ENCODE results near the gene FKBP10.
"Not testable (repeated sequence)": the region's sequence is repeated elsewhere in the genome, so short reads cannot be mapped to it uniquely, and the experiment has no call there.

FKBP10 gene

DNA sequence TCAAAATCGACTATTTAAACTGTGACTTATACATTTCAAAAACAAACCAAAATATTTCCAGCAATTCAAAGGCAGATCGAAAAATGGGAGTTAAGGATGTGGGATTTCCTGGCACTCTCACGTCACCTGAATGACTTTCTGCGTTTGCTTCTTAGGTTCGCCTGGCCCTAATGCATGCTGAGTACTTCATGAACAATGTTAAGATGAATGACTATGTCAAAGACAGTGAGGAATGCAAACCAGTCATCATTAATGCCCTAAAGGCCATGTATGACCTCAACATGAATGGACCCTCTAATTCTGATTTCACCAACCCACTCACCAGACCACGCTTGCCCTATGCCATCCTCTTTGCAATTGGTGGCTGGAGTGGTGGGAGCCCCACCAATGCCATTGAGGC, 32.2 kb downstream of the FKBP10 start:
- DNase-seq, result no peak

DNA sequence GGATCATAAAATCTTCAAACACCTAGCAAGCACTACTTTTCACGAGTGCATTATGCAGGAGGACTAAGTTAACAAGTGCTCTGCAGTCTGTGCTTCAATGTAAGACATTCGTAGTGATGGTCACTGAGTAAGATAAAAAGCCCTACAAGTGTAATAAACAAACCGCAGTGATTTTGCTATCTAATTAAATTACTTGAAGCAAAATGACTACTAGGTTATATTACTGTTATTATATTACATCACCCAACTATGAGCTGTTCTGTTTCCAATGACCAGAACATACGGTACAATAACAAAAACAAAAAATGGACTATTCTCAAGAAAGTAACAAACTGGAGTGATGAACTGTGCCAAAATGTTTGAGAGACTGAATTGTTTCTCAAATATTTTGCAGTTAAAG, 36.0 kb downstream of the FKBP10 start:
- no peak for DNase-seq

DNA sequence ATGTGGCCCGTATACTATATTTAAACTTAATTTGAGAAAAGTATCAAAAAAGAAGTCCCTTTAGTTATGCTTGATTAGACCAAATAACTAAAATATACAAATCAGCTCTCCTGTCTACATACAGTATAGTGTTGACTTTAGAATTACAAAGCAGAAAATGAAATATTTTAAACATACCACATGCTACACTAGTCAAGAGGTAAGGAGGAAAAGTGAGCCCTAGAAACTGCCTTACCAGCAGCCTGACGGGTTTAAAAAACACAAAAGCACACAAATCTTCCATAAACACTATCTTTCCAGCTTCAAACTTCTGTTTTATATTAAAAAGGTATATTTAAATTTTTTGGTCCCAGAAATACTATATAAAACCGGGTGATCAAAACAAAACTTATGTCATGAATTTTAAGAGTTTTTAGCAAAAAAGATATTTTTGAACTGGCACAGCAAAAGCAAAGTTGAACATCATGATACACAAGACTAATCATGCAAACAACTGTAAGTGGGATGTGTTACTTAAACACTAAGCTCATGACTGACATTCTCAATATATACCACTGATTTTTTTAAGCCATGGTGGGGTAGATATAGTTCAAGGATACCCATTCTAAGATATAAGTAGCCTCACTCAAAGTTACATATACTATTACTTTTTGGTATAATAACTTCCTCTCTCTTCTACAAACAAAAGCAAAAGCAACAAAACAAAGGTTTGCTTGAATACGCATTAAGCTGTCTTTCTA, 36.6 kb downstream of the FKBP10 start:
- DNase-seq, result no peak

DNA sequence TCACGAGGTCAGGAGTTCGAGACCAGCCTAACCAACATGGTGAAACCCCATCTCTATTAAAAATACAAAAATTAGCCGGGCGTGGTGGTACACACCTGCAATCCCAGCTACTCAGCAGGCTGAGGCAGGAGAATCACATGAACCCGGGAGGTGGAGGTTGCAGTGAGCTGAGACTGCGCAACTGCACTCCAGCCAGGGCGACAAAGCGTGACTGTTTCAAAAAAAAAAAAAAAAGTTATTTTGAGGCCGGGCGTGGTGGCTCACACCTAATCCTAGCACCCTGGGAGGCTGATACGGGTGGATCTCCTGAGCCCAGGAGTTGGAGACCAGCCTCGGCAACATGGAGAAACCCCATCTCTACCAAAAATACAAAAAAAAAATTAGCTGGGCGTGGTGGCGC, 38.6 kb downstream of the FKBP10 start:
- DNase-seq, result not testable (repeated sequence)

DNA sequence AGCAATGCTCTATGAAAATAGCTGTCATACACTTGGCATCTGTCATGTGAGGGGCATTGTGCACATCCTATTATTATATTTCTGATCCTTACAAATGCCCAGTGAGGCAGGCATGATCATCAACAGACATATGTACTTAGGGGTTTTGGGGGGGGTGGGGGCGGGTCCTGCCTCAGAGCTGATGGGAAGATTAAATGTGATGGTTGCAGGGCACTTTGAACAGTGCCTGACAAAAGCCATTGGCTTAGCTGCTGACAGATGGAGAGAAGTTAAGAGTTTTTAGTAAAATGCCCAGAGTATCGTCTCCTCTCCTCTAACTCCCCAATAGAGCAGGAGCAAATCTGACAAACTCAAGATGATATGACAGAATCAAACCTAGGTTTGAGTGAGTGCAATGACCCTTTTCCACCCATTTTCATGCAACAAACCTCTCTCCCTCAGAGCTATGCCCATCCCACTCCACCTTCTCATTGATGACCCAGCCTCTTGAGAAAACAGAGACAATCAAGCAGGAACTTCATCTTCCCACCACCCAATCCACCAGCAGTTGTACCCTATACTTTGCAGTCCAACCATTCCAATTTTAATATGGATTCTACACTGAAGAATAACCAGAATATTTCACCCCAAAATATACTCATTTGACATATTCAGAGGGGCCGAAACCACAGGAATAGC, 47.6 kb downstream of the FKBP10 start:
- peak; percentile 12 for DNase-seq

DNA sequence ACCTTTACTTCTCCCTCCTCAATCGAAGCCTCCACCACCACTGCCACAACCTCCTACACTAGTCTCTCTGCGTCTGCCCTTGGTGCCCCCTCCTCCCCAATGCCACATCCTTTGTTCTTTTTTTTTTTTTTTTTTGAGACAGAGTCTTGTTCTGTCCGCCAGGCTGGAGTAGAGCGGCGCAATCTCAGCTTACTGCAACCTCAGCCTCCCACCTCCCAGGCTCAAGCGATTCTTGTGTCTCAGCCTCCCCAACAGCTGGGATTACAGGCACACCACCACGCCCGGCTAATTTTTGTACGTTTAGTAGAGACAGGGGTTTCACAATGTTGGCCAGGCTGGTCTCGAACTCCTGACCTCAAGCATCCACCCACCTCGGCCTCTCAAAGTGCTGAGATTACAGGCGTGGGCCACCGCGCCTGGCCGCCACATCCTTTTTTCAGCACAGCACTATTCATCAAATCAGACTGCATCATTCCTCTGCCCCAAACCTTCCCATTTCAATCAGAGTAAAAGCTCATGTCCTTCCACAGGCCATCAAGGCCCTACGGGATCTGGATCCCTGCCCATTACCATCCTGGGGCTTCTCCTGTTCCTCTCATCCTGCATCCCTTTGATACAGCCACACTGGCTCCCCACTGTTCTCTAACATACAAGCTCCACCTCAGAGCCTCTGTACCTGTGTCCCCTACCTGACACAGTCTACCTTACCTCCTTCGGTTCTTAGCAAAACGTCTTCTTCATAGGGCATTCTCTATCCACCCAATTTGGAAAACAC, 50.5 kb downstream of the FKBP10 start:
- no peak for DNase-seq

DNA sequence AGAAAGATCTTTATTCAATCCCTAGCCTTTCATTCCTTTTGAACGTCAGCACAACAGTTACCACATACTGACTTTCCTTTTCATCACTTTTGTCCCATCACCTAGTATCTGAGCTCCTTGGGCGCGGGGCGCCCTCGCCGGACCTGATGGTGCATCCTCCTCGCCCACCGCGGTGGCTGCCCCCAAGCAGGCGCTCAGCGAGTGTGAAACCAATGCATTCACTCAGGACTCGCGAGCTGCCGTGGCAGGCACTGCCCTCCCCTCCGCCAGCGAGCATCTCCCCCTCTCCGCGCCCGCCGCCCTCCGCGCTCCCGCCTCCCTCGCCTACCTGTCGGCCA, 51.7 kb downstream of the FKBP10 start:
- DNase-seq, result no peak

DNA sequence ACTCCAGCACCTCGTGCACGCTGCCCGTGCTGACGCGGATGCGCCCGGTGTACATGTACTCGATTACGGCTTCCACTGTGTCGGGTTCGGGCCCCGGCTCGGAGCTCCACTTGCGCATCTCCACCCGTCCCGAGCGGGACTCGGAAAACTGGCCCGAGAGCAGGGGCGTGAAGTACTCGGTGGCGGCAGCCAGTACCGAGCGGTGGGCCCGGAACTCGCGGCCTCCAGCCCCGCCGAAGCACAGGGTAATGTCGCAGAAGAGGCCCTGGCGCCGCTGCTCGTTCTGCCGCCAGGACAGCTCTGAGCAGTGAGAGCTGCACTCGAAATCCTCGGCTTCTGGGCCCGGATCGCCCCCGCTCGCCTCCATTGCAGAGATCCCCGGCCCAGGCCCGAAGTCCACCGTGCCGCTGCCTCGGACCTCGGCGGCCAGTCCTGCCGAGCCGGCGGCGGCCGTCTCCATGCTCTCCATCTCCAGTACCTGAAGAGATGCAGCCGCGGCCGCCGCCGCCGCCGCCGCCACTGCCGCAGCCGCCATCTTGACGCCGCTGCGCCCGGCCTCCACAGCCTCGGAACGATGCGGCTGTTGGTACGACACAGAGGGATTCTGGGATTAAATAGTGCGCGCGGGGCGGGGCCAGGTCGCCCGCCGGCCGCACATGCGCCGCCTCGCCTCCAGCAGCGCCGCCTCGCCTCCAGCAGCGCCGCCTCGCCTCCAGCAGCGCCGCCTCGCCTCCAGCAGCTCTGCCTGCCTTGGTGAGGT, 52.2 kb downstream of the FKBP10 start, which contains the start of gene KLHL11:
Gene KLHL11, minus strand, starts transcription at position 588 of the 760 bp plus-strand sequence. Its CDS starts 53 bp downstream, at position 535.
- DNase-seq, result peak; percentile 87

DNA sequence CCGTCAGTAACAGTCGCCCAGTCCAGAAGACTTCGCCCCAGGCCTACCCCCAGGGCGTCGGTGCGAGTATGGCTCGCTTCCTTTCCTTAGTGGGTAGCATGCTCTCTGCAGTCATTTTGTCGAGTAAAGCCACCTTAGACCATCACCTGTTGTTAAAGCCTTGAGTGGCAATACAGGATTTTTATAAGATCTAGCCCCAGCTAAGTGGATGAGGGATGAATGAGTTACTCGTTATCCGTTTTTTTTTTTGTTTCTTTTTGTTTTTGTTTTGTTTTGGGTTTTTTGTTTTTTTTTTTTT, 52.7 kb downstream of the FKBP10 start:
- no peak for DNase-seq

DNA sequence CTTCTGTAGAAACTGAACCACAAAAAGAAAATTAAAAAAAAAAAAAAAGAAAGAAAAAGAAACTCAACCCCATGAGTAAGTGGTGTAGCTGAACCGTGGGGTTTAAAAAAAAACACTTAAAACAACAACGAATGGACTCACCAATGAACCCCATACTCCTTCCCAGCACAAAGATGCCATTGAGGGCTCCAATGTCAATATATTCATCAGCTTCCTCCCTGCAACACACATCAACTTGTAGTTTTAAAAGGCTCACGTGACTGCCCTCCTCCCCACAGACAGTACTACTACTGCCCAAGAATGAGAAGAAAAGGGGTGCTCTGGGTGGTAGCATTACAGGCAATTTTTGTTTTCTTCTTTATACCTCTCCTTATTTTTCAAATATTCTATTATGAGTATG, 55.8 kb downstream of the FKBP10 start:
- no peak for DNase-seq

DNA sequence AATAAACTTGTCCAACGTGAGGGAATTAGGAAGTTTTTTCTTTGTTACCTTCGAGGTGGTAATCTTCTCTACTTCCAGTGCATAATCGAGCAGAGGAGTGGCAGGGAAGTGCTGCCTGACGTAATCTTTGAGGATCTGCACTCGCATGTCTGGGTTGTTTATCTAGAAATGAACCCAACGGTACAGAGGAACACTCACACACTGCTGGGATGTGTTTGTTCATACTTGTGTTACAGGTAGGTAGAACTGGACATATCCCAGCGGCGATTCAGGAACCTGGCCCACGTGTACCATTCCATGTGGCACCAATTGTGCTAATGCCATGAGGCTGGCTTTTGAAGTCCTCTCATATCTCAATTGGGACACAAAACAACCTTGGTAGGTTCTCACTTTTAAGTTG, 56.6 kb downstream of the FKBP10 start:
- no peak for DNase-seq

DNA sequence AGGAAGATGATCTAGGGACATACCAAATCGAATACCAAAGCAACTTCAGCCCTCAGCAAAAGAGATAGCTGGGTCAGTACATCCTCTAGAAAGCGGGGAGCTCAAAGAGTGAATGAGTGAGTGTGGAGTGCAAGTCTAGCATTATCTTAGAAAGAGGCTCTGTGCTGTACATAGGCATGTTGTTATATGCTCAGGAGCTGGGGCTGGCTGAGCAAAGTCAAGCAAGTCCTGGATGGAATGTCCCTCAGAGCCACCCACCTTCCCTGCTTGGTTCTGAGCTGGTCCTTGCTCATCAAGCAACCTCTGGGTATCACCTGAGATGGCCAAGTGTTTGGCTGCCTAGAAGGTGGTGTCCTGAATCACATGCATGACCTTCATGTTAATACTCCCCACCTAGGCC, 57.3 kb downstream of the FKBP10 start:
- DNase-seq, result no peak

DNA sequence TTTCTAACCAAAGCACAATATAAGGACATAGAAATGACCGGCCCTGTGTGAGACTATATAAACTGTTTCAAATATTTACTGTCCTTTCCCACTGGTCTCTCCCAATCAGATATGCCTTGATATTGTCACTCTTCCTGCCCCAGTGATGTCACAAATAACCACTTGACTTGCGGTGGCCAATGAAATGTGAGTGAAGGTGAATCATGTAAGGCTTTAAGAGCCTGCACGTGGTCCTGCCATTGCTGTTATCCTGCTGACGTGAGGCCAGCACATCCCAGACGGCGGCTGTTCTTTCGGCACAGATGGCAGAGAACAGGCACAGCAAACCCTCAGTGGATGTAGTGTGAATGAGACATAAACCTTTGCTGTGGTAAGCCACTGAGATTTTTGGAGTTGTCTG, 57.8 kb downstream of the FKBP10 start:
- DNase-seq, result no peak

DNA sequence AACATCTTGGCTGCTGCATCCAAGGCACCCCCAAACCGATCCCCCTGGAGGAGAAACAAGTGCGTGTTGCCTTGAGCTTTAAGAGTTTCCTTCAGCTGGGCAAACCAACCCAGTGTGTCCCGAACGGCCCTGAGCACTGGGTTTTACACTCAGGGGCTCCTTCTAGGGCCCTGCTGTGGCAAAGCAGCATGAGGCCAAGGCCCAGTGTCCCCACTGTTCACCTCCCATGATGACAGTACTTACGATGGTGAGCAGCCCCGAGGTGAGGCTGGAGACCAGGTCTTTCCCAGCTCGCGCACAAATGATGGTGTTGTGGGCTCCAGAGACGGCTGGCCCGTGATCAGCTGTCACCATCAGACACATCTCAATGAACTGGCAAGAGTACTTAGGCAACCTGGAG, 59.0 kb downstream of the FKBP10 start:
- no peak for DNase-seq
